Hepatocyte (in vitro differentiated cells): ENCODE measurements around the gene IL1RAPL2.

Experiments used
- CTCF ChIP-seq: fragments of 200-600 bp; sonication (generic); IDR thresholded peaks from 2 replicates; pipeline ENCODE4 v1.5.1; 2016; ENCODE audit warnings: antibody characterized with exemption, mild to moderate bottlenecking; ENCODE audit not compliant: poor library complexity
- EZH2 ChIP-seq: fragments of 200-600 bp; sonication (generic); IDR thresholded peaks from 2 replicates; pipeline ENCODE4 v1.6.1; 2016; ENCODE audit warnings: antibody characterized with exemption, mild to moderate bottlenecking, borderline replicate concordance
- EZH2phosphoT487 ChIP-seq: fragments of 200-600 bp; sonication (generic); IDR thresholded peaks from one replicate; pipeline ENCODE4 v1.6.1; 2018; ENCODE audit warnings: antibody characterized with exemption, mild to moderate bottlenecking, low read depth, moderate library complexity; ENCODE audit not compliant: unreplicated experiment, severe bottlenecking

GRCh38 chrX:105121186-105121585 lies 555.2 kb downstream of the IL1RAPL2 start:
- TF ChIP-seq EZH2phosphoT487: no peak
- TF ChIP-seq CTCF: no peak
- TF ChIP-seq EZH2: no peak
